SIG-M5 treated with dmso at 0.1 percent for 504 hours (cell line): ENCODE results near the gene SNCG.
"Not testable (repeated sequence)": the region's sequence is repeated elsewhere in the genome, so short reads cannot be mapped to it uniquely, and the experiment has no call there.

ENCODE experiments used
- DNase-seq: peaks from one replicate; lab custom pipeline; 2025; ENCODE audit not compliant: unreplicated experiment; lab: John Stamatoyannopoulos, UW

The SNCG gene

GRCh38 chr10:86958116-86958900 is at the start of gene SNCG:
SNCG (plus strand) TSS chr10:86958599; CDS start chr10:86958698, 99 bp downstream.
- DNase-seq, result no peak

GRCh38 chr10:86914734-86915133 is 43.7 kb upstream of the SNCG start:
- no peak for DNase-seq

- DNase-seq, result no peak
Observed at GRCh38 chr10:86918022-86918471, 40.4 kb upstream of the SNCG start.

GRCh38 chr10:86922553-86922961 is 35.8 kb upstream of the SNCG start:
- no peak for DNase-seq

DNA sequence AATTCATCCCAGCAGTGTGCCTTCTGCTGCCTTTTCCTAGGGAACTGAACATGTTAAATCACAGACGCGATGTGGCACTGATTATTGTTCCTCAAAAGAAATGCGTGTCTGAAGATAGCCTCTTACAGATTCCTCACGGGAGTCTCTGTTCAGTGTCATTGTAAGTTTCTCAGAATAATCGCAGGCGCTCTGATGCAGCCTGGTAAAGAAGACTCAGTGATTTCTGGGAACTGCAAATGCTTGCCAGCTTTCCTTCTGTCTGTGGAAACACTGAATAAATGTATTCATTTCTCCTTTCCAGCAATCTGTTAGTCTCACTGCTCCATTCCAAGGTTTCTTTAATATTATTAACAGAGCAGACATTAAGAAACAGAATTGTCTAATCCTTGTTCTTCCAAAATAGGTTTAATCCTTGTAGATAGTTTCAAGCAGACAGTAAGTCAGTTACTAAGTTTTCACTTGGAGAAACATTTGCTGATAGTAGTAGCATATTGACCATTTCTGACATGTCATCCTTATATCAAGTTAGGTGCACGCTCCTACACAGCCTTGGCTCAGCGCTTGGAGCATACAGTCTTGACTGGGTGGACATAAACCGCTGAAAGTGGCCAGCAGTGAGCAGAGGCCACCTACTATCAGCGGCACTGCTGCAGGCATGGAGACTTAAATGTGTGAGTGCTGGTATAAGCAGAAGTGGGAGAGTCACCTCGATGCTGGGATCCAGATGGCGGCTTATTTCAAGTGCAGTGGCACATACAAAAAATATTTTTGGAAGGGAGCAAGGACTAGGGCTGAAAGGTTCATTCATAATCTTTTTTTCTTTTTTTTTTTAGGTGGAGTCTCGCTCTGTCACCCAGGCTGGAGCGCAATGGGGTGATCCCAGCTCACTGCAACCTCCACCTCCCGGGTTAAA is 28.7 kb upstream of the SNCG start:
- DNase-seq, result no peak

DNA sequence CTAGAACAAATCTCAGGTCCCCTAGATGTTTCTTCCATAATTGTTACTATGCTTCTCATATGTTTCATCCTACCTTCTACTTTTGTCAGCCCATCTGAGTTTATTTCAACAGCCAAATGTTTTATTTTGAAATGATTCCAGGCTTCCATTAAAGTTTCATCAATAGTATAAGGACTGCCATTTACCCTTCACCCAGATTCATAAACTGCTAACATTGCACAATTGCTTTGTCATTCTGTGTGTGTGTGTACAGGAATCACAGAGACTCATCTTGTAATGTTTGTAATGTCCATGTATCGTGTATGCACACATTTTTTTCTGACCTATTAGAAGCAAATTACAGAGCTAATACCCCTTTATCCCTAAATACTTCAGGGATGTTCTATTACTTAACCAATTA is 26.5 kb upstream of the SNCG start:
- DNase-seq, result no peak

DNA sequence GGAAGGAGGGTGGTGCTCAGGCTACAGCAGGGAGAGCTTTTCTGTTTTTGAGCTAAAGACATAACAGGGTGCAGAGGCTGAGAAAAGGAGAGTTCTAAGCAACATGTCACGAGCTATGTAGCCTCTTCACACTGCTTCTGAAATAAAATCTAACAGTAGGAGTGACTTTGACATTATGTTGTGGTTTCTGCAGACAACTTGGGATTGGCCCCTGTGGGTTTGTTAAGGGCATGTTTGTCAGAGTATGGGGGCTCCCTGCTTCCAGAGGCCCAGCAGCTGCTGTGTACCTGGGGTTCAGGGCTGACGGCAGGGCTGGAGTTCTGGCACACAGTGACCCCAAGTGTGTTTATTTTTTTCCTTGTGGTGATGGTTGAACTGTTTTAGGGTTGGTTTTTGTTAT is 25.7 kb upstream of the SNCG start:
- no peak for DNase-seq

- DNase-seq, result not testable (repeated sequence)
Observed at GRCh38 chr10:86934162-86934711, 24.2 kb upstream of the SNCG start.

DNA sequence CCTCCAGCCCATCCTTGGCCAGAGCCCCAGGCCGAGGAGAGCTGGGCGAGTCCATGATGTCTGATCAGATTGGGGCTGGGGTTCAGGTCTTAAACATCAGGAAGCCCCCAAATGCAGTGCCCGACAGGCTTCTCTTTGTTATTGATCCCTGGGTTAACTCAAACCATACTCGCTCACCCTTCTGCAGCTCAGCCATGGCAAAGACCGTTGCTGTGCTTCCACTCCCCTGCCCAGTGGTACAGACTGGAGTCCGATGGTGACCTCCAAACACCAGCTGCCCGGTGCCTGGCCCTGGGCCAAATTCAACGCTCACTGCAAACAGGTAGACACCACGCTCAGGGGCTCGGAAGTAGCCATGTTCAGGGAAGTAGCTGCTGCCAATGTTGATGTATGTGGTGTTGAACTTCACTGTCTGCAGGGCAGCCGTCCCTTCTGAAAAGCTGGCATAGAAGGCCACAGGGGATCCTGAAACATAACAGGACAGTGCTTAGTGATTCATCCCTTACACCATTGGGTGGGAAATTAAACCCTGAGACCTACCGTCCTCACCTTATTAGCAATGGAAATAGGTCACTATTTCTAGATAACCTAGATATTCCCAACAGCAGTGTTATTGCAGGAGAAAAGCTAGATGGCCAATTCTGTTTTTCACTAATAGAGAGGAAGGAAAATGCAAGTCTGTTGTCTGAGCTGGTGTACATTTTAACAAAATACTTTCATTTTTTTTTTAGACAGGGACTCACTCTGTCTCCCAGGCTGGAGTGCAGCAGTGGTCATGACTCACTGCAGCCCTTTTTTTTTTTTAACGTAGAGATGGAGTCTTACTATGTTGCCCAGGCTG is 21.5 kb upstream of the SNCG start:
- no peak for DNase-seq

GRCh38 chr10:86937502-86938154 is 20.8 kb upstream of the SNCG start:
- DNase-seq, result no peak

- DNase-seq, result no peak
Observed at GRCh38 chr10:86938260-86938659, 20.1 kb upstream of the SNCG start.

- not testable (repeated sequence) for DNase-seq
Observed at GRCh38 chr10:86940076-86940475, 18.3 kb upstream of the SNCG start.

DNA sequence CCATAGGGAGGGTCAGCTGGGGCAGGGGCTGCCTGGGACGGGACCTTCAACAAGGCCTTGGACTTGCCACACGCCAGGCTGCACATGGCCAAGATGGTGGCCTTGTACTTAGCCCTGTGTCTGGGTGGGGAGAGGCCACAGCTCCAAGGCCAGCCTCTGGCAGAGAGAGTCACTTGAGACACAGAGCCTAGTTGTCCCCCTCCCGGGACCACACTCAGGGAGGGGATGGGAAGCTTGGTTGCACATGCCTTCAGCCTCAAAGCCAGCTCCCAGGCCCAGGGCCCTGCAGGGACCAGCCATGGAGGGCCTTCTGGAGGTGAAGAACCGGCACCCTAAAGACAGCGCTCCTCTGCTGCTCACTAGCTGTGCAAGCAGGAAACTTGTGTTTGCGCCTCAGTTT is 17.7 kb upstream of the SNCG start:
- no peak for DNase-seq

GRCh38 chr10:86941426-86941825 is 17.0 kb upstream of the SNCG start:
- DNase-seq, result no peak

- DNase-seq, result no peak
Observed at GRCh38 chr10:86941991-86942421, 16.4 kb upstream of the SNCG start.

GRCh38 chr10:86942441-86943315 is 15.7 kb upstream of the SNCG start:
- DNase-seq, result no peak

GRCh38 chr10:86943316-86944030 is 14.9 kb upstream of the SNCG start:
- DNase-seq, result no peak

DNA sequence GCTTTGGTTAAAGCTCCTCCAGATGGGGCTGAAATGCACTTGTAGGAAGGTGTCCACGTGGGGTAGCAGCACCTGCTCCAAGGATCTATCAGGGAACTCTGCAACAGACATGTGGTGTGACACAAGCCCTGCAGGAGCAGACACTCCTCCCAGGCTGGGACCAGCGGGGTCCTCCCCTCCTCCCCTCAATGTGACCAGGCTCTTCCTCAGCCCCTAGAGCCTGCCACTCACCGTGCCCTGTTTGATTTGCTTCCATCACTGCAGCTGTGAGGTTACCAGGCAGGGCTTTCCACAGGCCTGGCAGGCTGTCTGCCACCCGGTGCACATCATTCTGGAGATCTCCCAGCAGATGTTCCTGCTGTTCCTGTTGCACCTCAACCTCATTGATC is 14.4 kb upstream of the SNCG start:
- DNase-seq, result no peak

DNA sequence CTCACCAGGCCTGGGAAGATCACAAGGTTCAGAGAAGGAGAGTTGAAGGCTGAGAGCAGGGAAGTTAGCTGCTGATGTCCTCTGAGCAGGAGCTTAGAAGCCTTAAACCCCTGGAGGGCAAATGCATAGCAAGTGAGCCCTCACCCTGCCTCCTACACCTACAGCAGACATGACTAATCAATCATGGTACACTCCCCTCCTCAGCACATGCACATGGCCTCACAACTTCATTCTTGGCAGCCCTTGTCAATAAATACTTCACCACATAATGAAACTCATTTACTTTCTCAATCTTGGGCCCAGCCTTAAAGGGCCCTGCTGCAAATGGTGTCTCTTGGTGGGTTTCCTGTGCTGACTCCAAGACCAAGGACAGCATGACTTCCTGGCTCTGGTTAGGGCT is 13.9 kb upstream of the SNCG start:
- DNase-seq, result no peak
